ENCODE results near the gene UST.
"Not testable (repeated sequence)": the region's sequence is repeated elsewhere in the genome, so short reads cannot be mapped to it uniquely, and the experiment has no call there.

The UST gene

DNA sequence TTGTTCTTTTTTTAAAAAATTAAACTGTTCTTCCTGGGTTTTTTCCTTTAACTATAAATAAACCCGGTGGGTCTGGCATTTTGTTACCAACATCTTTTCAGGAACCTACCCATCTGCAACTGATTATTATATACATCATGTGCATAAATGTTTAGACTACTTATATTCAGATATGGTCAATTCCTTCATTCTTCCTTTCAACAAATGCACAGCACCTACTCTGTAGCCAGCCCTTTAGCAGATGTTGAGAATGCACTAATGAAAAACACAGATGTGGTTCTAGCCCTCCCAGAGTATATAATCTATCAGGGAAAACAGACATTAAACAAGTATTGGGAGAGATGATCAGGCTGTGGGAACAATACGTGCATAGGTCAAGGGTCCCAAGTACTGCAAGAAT is 237.1 kb downstream of the UST start:
- no peak for DNase-seq

DNA sequence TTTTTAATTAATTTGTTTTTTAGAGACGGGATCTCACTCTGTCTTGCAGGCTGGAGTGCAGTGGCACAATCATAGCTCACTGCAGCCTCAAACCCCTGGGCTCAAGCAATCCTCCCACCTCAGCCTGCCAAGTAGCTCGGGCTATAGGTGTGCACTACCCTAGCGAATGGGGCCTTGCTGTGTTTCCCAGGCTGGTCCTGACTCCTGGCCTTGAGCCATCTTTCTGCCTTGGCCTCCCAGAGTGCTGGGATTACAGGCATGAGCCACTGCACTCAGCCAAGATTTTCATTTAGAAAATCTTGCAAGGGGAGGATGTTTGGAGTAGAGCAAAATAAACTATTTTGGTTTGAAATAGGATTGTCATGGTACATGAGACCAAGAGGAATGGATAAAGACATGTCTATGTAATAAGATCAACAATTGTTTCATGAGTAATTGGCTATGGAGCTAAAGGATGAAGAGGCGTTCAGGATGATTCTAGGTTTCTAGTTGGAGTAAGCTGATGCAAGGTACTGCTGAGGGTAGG is 237.8 kb downstream of the UST start:
- DNase-seq: no peak

DNA sequence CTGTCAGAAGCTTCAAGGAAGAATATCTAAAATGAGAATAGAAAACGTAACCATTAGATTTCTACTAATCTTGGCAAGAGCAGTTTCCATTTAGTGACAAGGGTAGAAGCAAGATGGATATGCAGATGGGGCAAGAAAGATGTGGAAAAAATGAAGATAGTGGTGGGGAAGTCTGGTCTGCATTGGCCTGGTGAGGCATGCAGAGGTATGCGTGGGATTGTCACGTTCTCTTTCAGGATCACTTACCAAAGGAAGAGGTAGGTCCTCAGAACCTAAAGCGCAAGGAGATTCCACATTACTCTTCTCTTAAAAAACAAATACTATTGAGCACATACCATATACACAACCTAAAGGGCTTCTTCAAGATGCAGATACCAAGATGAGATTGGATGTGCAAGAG is 238.7 kb downstream of the UST start:
- no peak for DNase-seq

DNA sequence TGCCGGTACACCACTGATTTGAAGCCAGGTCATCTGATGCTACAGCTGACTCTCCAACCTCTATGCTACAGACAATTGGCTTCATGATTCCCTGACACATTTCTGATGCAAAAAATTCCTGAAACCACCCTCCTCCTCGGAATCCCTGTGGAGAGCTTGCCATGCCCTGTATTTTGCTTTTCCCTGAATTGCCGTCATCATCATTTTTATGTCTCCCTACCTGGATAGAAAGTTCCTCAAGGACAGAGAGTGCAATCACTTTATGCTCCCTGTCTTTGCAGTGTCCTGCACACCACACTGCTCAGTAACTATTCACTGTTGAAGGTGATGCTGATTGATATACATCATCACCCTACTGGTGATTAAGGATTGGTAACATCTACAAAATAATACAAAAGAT is 239.8 kb downstream of the UST start:
- no peak for DNase-seq

DNA sequence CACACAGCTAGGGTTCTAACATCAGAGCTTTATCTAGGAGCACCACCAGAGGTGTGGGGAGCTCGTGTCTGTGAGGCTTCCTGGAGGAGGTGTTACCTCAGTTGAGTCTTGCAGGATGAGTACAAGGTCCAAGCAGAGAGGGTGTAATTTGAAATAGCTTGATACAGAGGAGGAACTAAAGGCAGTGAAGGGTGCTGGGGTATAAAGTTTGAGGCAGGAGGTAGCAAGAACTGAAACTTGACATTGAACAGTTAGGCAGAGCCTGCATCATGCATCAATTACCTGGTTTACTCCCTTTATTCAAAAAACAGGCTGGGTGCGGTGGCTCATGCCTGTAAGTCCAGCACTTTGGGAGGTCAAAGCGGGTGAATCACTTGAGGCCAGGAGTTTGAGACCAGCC is 241.2 kb downstream of the UST start:
- no peak for DNase-seq

DNA sequence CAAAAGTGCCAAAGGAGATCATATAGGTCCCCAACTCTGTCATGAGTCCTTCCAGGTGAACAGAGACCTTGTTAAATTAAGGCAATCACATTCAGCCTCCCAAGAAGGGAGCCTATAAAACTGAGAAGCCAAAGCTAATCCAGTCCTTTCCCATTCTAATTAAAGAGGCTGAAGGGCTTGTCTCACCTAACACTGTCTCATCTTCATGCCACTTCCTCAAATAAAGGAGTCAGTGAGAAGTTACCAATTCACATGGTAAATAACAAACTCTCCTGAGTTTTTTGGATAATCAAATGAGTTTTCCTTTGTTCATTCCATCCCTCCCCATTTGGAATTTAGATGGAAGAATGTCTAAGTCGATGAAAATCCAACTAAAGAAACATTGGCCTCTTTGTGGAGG is 242.8 kb downstream of the UST start:
- no peak for DNase-seq

DNA sequence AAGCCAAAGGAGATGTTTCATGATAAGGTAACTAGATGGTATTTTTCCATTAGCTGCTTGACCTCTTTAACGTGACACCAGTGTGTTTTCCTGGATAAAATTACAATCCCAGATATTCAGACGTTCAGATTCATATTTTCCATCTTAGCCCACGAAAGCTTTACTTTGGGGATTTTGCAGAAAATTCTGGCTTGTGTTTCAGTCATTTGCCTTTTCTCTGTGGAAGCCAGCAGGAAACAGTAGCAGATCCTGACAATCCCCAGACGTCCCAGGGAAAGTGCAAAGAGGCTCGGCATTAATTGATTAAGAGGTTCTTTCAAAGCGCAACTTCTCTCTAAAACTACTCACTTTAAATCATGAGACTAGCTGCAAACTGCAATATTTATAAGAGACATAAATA is 243.6 kb downstream of the UST start:
- no peak for DNase-seq

DNA sequence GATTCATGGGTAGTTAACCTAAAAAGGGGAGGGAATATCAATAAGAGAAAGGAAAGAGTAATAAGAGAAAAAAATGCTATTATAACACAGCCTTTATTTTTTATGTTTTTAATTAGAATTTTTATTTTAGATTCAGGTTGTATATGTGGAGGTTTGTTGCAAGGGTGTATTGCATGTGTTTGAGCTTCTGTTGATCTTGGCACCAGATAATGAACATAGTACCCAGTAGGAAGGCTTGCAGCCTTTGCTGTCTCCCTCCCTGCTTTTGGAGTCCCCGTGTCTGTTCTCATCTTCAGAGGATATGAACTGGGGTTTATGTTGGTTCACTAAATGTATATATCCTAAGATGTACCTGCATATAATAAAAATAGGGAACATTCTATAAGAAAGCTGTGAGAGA is 250.0 kb downstream of the UST start:
- DNase-seq: no peak

DNA sequence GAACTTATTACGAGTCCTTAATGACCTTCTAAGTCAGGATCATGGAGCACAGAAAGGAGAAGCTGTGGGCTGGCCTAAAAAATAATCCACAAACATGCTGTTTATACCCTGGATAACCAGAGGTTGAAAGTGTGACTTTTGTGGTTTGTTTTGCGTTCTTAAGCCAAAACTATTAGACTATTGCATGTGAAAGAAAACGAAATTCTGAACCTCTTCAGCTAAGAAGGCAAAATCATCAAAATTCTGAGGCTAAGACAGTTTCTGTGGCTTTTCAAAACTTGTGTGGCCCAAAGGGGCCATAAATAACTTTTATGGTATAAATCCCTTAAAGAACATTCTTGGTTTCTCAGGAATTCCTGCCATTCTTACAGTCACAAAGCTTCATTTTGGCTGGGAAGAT is 251.0 kb downstream of the UST start:
- DNase-seq: no peak

DNA sequence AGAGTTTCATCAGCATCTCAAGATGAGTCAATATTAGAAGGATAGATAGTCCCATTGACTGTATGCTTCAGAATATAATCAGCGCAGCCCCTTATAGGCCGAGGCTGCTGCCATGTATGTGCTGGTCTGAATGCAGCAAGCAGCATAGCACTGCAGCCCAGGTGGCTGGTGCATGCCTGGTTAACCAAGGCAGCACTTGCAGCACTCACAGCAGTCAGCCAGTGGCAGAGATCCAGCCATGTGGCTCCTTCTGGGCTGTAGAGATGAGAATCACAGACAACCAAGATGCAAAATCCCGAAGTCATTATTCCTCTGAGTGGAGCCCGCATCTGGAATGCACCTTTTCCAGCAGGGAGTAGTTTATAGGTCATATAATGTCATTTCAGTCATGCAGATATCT is 251.9 kb downstream of the UST start:
- no peak for DNase-seq

DNA sequence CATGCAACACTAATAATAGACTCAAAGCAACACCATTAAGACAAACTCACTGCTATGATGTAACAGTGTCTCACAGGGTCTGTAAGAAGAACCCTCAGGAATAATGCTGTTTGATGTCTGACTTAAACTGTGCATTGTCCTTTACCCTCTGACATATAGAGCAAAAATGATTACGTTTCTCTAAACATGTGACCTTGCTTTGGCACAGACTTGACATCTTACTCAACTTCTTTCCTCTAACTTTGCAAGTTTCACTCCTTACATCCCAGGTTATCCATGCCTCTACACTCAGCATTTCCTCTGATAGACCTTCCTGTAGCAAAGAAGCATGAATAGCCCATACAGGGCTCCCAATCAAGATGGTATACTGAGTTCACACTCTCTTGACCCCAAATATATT is 252.7 kb downstream of the UST start:
- no peak for DNase-seq

DNA sequence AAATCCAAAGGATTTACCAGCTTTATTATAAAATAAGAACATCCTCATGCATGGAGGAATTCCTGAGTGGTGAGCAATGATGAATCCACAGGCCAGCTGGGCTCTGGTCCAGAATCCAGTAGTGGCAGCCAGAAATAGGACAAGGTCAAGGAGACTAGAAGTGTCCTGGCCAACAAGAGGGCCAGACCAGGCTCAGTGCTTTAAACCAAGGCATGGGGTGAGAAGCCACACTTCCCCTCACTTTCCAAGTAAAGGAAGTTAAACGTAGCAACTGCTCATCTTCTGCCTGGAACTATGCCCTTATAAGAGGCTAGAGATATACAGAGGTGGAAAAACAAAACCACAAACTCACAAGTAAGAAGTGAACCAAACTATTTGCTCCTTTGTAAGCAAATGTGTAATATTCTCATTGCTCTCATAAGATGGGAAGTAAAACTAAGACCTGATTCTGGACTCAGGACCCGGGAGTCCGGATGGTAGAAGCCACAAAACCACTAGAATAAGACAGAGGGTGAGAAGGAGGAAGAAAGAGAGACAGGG is 253.2 kb downstream of the UST start:
- DNase-seq: peak; percentile 9

DNA sequence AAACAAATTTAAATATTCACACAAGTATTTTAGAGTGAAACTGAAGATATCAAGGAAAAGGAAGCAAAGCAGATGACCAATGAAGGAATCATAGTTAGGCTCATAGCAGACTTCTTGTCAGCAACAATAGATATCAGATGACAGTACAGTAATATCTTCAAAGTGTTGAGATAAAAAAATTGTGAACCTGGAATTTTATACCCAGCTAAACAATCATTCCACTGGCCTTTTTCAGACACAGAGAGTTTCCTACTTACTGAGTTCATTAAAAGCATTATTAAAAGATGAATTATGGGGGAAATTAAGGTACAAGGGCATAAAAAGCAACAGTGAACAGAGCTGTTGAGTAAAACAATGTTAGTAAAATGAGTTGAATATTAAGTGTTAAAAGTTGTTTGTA is 254.6 kb downstream of the UST start:
- no peak for DNase-seq

DNA sequence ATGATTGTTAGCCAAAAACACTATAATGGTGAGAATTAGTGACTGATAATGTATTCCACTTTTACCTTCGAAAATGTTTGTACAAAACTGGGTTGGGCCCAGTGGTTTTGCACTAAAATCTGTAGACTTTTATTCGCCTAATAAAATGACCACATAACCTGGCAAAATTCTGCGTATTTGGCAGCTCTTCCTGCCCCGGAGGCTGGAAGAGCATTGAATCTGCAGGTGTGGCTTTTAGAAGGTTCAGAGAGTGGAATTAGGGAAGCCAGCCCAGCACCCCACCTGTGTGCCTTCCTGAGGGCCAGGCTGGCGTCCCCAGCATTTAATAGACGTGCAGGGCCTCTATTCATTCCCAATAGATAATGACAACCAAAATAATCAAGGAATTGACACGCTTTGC is 256.7 kb downstream of the UST start:
- no peak for DNase-seq

DNA sequence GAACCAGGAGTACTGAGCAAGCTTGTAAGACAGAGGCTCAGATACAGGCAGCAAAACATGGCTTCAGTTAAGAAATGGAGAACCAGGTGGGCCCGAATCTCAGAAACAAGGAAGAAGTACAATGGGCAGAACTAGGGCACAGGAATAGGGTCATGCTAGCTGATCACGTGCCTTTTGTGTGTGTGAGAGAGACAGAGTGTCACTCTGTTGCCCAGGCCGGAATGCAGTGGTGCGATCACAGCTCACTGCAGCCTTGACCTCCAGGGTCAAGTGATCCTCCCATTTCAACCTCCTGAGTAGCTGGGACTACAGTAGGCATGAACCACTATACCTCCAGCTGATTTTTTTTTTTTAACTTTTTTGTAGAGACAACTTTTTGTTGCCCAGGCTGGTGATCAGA is 257.8 kb downstream of the UST start:
- DNase-seq: no peak

DNA sequence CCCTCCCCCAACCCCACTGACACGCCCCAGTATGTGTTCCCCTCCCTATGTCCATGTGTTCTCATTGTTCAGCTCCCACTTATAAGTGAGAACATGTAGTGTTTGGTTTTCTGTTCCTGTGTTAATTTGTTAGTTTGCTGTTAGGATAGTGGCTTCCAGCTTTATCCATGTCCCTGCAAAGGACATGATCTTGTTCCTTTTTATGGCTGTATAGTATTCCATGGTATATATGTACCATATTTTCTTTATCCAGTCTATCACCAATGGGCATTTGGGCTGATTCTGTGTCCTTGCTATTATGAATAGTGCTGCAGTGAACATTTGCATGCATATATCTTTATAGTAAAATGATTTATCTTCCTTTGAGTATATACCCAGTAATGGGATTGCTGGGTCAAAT is 259.4 kb downstream of the UST start:
- not testable (repeated sequence) for DNase-seq

DNA sequence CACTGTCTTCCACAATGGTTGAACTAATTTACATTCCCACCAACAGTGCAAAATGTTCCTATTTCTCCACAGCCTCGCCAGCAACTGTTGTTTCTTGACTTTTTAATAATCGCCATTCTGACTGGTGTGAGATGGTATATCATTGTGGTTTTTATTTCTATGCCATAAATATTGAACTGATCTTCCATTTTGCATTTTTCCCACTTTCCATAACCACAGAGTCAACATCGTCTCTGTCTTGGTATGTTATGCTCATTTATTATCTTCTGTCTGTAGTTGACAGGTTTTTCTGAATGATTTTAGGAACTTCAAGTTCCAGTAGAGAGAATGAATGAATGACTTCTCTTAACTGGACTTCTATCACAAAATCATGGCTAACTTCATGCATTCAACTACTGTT is 259.8 kb downstream of the UST start:
- no peak for DNase-seq

DNA sequence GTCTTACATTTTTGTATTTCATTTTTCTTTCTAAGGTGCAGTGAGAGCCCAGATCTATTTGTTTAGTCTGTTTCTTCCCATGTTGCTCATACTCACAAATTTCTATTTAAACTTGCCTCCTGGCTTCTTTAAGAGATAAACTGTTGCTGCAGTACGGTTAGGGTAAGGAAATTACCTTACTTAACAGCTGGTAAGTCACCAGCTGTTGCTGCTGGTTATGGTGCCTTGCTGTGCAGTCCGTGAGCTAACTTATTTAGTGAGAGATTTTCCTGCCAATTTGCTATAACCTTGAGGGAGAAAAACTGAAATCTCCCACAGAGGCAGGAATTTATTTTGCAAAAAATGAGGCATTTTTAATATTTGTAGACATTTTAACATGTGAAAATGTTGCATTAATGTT is 261.0 kb downstream of the UST start:
- DNase-seq: no peak

DNA sequence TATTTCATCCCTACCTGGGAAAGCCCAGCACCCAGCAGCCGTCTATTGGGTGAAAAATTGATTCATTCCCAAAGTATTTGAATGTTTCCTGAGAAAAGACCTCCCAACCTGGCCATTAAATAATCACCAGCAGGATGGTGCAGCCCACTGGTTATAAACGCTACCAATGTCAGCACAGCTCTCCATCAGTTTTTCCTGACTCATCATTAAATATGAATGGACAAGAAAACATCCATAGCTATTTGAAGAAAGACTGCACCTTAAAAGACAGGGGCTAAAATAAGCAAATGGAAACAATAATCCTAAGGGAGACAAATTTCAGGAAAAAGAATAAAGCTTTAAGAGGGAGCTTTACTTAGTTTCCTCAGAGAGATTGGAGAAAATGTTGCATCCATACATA is 261.9 kb downstream of the UST start:
- no peak for DNase-seq

DNA sequence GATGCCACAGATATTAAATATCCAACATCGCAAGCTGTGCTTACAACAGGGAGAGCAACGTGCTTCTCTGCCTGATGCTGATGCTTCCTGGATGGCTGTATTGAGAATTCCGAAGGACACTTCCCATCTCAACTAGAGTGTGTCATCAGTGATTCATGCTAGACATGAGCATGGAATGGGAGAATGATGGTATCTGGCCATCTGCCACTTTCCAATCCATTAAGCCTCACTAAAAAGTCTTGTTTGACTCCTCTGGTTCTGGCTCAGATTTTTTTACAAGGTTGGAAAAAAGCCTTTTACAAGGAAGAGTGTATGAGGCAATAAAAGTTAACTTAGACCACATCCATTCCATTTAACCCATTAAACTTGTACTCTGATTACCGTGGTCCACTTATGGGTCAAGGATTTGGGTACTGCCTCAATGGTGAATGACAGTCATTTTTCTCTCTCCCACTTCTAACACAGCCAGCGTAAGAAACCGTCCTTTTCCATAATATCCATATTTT is 265.3 kb downstream of the UST start:
- no peak for DNase-seq

DNA sequence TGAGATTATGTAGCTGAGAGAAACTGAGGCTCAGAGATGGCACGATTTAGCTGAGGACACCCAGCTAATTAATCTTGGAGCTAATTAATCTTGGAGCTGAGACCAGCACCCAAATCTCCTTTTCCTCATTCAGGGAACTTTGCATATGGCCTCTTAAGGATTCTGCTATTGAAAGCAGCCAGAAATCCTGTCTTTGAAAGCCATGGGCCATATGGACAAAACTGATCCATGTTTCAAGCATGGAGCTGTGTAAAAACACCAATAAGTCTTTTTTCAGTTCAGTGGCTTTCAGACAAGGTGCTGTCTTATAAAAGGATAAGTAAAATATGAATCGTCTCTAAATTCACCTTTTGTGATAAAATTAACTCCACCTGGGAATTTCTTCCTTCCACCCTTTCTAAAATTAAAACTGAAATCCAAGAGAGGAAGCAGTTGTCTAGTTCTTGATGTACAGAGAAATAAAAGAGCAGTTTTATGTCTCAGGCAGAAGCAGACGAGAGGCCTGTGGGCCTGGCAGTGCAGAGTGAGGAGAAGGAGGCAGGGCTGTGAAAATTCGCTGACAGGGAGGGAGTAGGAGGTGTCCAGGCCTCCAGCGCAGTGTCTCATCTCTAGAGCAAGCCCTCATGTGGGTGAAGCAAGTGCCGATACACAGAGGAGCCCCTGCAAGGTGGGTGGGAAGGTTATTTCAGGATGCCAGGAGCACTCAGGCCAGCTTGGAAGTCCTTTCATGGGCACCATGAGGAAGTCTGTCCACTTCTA is 266.9 kb downstream of the UST start:
- no peak for DNase-seq

DNA sequence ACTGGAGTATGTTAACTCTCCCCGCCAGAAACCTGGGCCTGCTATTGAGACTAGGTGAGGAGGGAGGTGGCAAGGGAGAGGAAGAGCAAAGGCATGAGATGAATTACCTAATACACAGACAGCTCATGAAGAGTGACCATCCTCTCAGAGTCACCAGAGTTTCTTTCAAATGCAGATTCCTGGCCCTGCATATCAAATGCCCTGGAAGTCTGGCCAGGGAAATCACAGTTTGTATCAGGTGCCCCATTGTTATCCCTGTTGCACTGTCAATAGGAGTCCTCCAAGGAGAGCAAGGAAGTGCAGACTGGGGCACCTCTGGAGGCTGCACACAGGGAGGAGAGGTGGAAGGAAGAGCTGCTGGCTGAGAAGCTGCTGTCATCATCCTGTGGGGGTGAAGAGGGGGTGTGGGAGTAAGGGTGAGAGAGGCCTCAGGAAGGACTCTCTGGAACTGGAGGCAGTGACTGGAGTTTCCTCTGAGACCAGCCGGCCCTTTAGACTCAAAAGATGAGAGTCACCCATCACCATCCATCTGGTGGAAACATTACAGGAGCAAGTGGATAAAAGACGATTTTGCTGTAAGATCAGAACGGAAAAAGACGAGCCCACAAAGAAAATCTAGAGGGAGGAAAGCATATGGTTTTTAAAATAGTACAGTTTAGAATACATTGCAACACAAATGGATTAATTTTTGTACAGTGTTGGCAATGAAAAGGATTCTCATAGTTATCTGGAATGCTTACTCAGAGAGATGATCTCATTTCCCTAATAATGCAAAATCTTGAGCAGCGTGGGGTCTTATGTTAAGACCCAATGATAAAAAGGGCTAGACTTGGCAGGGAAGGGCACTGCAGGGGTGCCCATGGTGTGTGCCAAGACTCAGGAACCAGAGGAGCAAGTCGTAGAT is 268.1 kb downstream of the UST start:
- DNase-seq: no peak
